H1 (cell line): ENCODE data around the gene APOM. TPM values are rescaled to one million over a fixed set of nuclear protein-coding genes. Genes with fewer than 3 reads are reported as not detected.

Experiments
- CTCF ChIA-PET: fragments of 300-600 bp; sonication (Branson Sonifier 250); formaldehyde crosslinking; loops from one replicate; lab custom pipeline; 2021; ENCODE audit not compliant: partially characterized antibody; lab: Charles Lee
- POLR2A ChIA-PET: fragments of 300-600 bp; sonication (Branson Sonifier 250); formaldehyde crosslinking; loops from one replicate; lab custom pipeline; 2021; ENCODE audit warnings: inconsistent platforms; ENCODE audit not compliant: partially characterized antibody; lab: Charles Lee
- DNase-seq, 2 experiments: peaks; one replicate each; pipeline versions ENCODE4 v3.0.0 to v3.0.0-alpha.2; 2010 to 2022; ENCODE audit warnings: low spot score in 2 of 2, low read depth in 1 of 2, mixed read lengths in 1 of 2
- FAIRE-seq: peaks from 2 replicates; lab custom pipeline; 2011; peaks lifted over from hg19 to GRCh38; lab: Jason Lieb, UNC
- H2AFZ ChIP-seq: 2 replicates; pipeline ENCODE4 v1.8.1; 2012; ENCODE audit warnings: low read length, inconsistent platforms
- H2AK5ac ChIP-seq: 2 replicates; pipeline ENCODE4 v1.6.1; 2013; ENCODE audit warnings: low read depth, low read length
- H2BK120ac ChIP-seq: replicated peaks from 2 replicates; pipeline ENCODE3; 2013; ENCODE audit warnings: low read depth, low read length, inconsistent platforms
- H2BK12ac ChIP-seq: 2 replicates; pipeline ENCODE4 v1.6.1; 2013; ENCODE audit warnings: low read depth, low read length
- H2BK15ac ChIP-seq: 2 replicates; pipeline ENCODE4 v1.6.1; 2013; ENCODE audit warnings: low read length
- H2BK20ac ChIP-seq: 2 replicates; pipeline ENCODE4 v1.6.1; 2013; ENCODE audit warnings: low read length
- H2BK5ac ChIP-seq: 2 replicates; pipeline ENCODE4 v1.6.1; 2013; ENCODE audit warnings: low read depth, low read length
- H3K14ac ChIP-seq: 2 replicates; pipeline ENCODE4 v1.6.1; 2013; ENCODE audit warnings: inconsistent platforms; ENCODE audit not compliant: insufficient read length
- H3K18ac ChIP-seq: 2 replicates; pipeline ENCODE4 v1.6.1; 2013; ENCODE audit warnings: low read length; ENCODE audit errors: extremely low read depth
- H3K23ac ChIP-seq: 2 replicates; pipeline ENCODE4 v1.6.1; 2013; ENCODE audit warnings: inconsistent platforms; ENCODE audit not compliant: insufficient read length
- H3K23me2 ChIP-seq: 2 replicates; pipeline ENCODE4 v1.6.1; 2013; ENCODE audit warnings: low read depth, low read length
- H3K27ac ChIP-seq: 2 replicates; pipeline ENCODE4 v1.6.1; 2011; ENCODE audit warnings: low read depth, low read length, inconsistent platforms
- H3K27me3 ChIP-seq, 4 experiments: replicated peaks in 1 of 4; 1 replicate in 1 of 4; 2 replicates in 3 of 4; pipeline versions ENCODE4 v1.6.1 to v1.8.1; 2011 to 2013; ENCODE audit warnings: low read length in 3 of 4, mild to moderate bottlenecking in 3 of 4, inconsistent platforms in 2 of 4, mixed read lengths in 2 of 4, moderate library complexity in 1 of 4; ENCODE audit not compliant: control insufficient read depth in 3 of 4, insufficient read depth in 3 of 4; ENCODE audit errors: extremely low read depth in 1 of 4
- H3K36me3 ChIP-seq, 4 experiments: 2 replicates each; pipeline versions ENCODE4 v1.6.1 to v1.8.1; 2011 to 2013; ENCODE audit warnings: mild to moderate bottlenecking in 4 of 4, low read length in 3 of 4, moderate library complexity in 2 of 4, control low read depth in 1 of 4, inconsistent platforms in 1 of 4; ENCODE audit not compliant: insufficient read depth in 4 of 4, control insufficient read depth in 2 of 4
- H3K4ac ChIP-seq: replicated peaks from 2 replicates; pipeline ENCODE3; 2013; ENCODE audit warnings: low read length, low read depth, mixed read lengths, inconsistent platforms; ENCODE audit not compliant: insufficient read length
- H3K4me1 ChIP-seq, 4 experiments: replicated peaks in 1 of 4; 1 replicate in 1 of 4; 2 replicates in 3 of 4; pipeline versions ENCODE4 v1.6.1 to v1.8.1; 2011 to 2013; ENCODE audit warnings: low read length in 3 of 4, inconsistent platforms in 2 of 4, mixed read lengths in 1 of 4; ENCODE audit not compliant: insufficient read depth in 4 of 4, control insufficient read depth in 3 of 4
- H3K4me2 ChIP-seq, 2 experiments: 2 replicates each; pipeline versions ENCODE4 v1.6.1 to v1.8.1; 2011 to 2013; ENCODE audit warnings: low read depth in 2 of 2, low read length in 2 of 2, control low read depth in 1 of 2, inconsistent platforms in 1 of 2, mild to moderate bottlenecking in 1 of 2; ENCODE audit not compliant: insufficient read depth in 1 of 2
- H3K4me3 ChIP-seq, 4 experiments: fragments of 200-600, 300-600 bp in 1 of 4; sonication (generic), shearing (Covaris generic), sonication (Bioruptor Twin) in 1 of 4; 2 replicates each; pipeline versions ENCODE4 v1.5.1 to v1.8.1; 2011 to 2016; ENCODE audit warnings: low read length in 4 of 4, low read depth in 3 of 4, control low read depth in 2 of 4, inconsistent platforms in 2 of 4, mild to moderate bottlenecking in 2 of 4, mixed read lengths in 1 of 4, moderate library complexity in 1 of 4; ENCODE audit not compliant: insufficient read depth in 2 of 4; ENCODE audit errors: extremely low read depth in 1 of 4
- H3K56ac ChIP-seq: replicated peaks from 2 replicates; pipeline ENCODE3; 2013; ENCODE audit warnings: low read depth, mild to moderate bottlenecking, mixed read lengths, low read length, inconsistent platforms; ENCODE audit not compliant: insufficient read length
- H3K79me1 ChIP-seq: 2 replicates; pipeline ENCODE4 v1.6.1; 2013; ENCODE audit warnings: low read depth, low read length, control low read depth
- H3K79me2 ChIP-seq, 2 experiments: 2 replicates each; pipeline versions ENCODE4 v1.6.1 to v1.8.1; 2012 to 2013; ENCODE audit warnings: low read length in 2 of 2, mild to moderate bottlenecking in 2 of 2, inconsistent platforms in 1 of 2; ENCODE audit not compliant: insufficient read depth in 2 of 2, control insufficient read depth in 1 of 2
- H3K9ac ChIP-seq, 4 experiments: replicated peaks in 1 of 4; 1 replicate in 1 of 4; 2 replicates in 3 of 4; pipeline versions ENCODE4 v1.6.1 to v1.8.1; 2011 to 2013; ENCODE audit warnings: low read depth in 3 of 4, low read length in 3 of 4, control low read depth in 2 of 4, mild to moderate bottlenecking in 2 of 4, moderate library complexity in 2 of 4, inconsistent platforms in 1 of 4; ENCODE audit errors: extremely low read depth in 1 of 4
- H3K9me3 ChIP-seq, 2 experiments: 2 replicates each; pipeline versions ENCODE4 v1.6.1 to v1.8.1; 2012 to 2013; ENCODE audit warnings: mild to moderate bottlenecking in 2 of 2, moderate library complexity in 2 of 2, control low read depth in 1 of 2, inconsistent platforms in 1 of 2, low read depth in 1 of 2, low read length in 1 of 2, mixed read lengths in 1 of 2; ENCODE audit not compliant: insufficient read depth in 2 of 2
- H4K20me1 ChIP-seq, 2 experiments: replicated peaks in 1 of 2; 2 replicates each; pipeline versions ENCODE3 to v1.8.1; 2011 to 2013; ENCODE audit warnings: inconsistent platforms in 2 of 2, low read length in 2 of 2, mild to moderate bottlenecking in 1 of 2; ENCODE audit not compliant: insufficient read depth in 2 of 2, control insufficient read depth in 1 of 2
- H4K5ac ChIP-seq: 2 replicates; pipeline ENCODE4 v1.6.1; 2013; ENCODE audit warnings: low read length, low read depth, mixed read lengths, inconsistent platforms; ENCODE audit not compliant: insufficient read length
- H4K8ac ChIP-seq: 2 replicates; pipeline ENCODE4 v1.8.0; 2013; ENCODE audit warnings: mild to moderate bottlenecking, moderate library complexity, low read length, inconsistent platforms; ENCODE audit not compliant: insufficient read depth; ENCODE audit errors: extremely low read depth
- H4K91ac ChIP-seq: replicated peaks from 2 replicates; pipeline ENCODE3; 2013; ENCODE audit warnings: low read length, mixed read lengths, inconsistent platforms; ENCODE audit not compliant: insufficient read length
- HDAC2 ChIP-seq, 2 experiments: fragments of 300-600 bp in 1 of 2; sonication (generic) in 1 of 2; IDR thresholded peaks; 2 replicates each; pipeline ENCODE4 v1.6.1; 2011 to 2012; ENCODE audit warnings: low read depth in 2 of 2, low read length in 2 of 2, mild to moderate bottlenecking in 2 of 2, moderate library complexity in 2 of 2, borderline replicate concordance in 1 of 2, inconsistent platforms in 1 of 2
- JUN ChIP-seq: IDR thresholded peaks from 2 replicates; pipeline ENCODE4 v1.6.1; 2011; ENCODE audit warnings: low read depth, mild to moderate bottlenecking, improper control_type of control experiment, low read length
- JUND ChIP-seq: IDR thresholded peaks from 2 replicates; pipeline ENCODE4 v1.6.1; 2011; ENCODE audit warnings: mild to moderate bottlenecking, improper control_type of control experiment, low read length
- TAF7 ChIP-seq: optimal IDR thresholded peaks from 2 replicates; pipeline ENCODE3; 2011; ENCODE audit warnings: low read depth, mild to moderate bottlenecking, inconsistent platforms, low read length, moderate library complexity, borderline replicate concordance
- WGBS, 2 experiments: shearing (Covaris generic) in 1 of 2; methylation state at CpG; one replicate each; pipeline versions ENCODE4 v1.1.6 to v1.1.7; 2013 to 2015; ENCODE audit warnings: low lambda C conversion rate in 2 of 2, mixed read lengths in 2 of 2, inconsistent platforms in 1 of 2, low coverage in 1 of 2, missing lambda C conversion rate in 1 of 2; ENCODE audit not compliant: insufficient replicate concordance in 2 of 2, insufficient coverage in 1 of 2, insufficient read length in 1 of 2; ENCODE audit errors: extremely low coverage in 1 of 2, missing lambda C conversion rate in 1 of 2; 5-methylcytosine and 5-hydroxymethylcytosine counted together
- polyA plus RNA-seq, 7 experiments: library from polyadenylated mRNA; depleted of rRNA in 3 of 7; stranded (reverse) in 5 of 7; unstranded in 2 of 7; fragments of >200 nt in 5 of 7; fragments of 200-250 nt in 2 of 7; gene quantifications; 1 replicate in 5 of 7; 2 replicates in 1 of 7; 4 replicates in 1 of 7; pipeline versions ENCODE4 v1.2.1 to v1.2.3, GENCODE V29; 2011 to 2013; ENCODE audit warnings: missing spikeins in 2 of 7, mixed read lengths in 2 of 7
- total RNA-seq: library from RNA; stranded (reverse); fragmentation: NEBNext Ultra II Directional; extraction: Animal tissue kit (Norgen Biotek cat#: 25700); gene quantifications from 2 replicates; pipeline ENCODE4 v1.2.1, GENCODE V29; 2021

The APOM gene
- total and polyA plus RNA-seq, 2 of the 8 experiments (the other 6 are each of a cell fraction or from before 2014, with no cell fraction given): 3.4 to 12.0 TPM

DNA sequence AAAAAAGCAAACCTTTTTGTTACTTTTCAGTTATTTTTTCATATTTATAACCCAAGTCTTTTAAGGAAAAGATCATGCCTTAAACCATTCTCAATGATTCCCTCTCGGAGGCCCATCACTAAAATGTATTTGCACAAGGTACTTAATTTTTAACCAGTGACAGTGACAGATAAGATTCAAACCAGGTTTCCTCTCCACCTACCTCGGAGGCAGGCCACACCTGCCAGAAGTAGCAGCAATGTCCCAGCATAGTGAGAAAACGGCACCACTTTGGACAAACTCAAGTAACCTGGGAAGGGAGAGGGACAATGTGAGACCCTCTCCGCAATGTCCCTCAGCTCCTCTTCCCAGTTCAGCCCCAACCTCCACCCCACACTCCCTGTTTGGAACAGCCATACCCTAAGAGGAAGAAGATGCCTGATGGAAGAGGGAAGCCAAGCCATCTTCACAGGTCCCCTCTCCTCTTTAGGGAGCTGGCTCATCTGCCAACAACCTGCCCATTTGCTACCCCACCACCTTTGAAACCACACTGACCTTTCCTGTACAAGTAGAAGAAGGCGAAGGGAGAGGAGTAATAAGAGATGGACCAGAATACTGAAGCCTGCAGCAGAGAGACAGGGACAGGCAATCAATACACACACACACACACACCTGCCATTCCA, 45.2 kb downstream of the APOM start:
- Histone ChIP-seq H3K4me2 (no peak overlapping the region; a peak in 1 of 4 replicates), H3K79me2 (peaks cover 0 to 7% of the 10 kb centered on the region in 2 experiments; a peak in 2 of 4 replicates), H4K8ac (no peak overlapping the region), H3K14ac (no peak overlapping the region), H4K91ac (no peak overlapping the region), H3K4me3 (no peak overlapping the region), H3K23me2 (peaks cover 8% of the 10 kb centered on the region; the same call in 1 of the 2 replicates), H2BK5ac (no peak overlapping the region), H3K9ac (no peak overlapping the region), H4K5ac (no peak overlapping the region), H2BK120ac (no peak overlapping the region)
- CTCF ChIA-PET: interaction anchor here (0.9 to 3.3 kb wide), 2 partner anchors 11 to 17 kb away, joined by 3 to 20 read pairs; no protein-coding TSS in a partner anchor
- 92% methylated on average over 5 of the region's 5 CpGs; no CpG with 5 or more reads in 1 of the 2 experiments for WGBS, 2 experiments
- no peak for DNase-seq
- TF ChIP-seq JUN (no peak), JUND (no peak), HDAC2 (IDR thresholded peaks at IDR 0.05; ENCODE audit: borderline replicate concordance in 1 of 2, low read depth in 2 of 2, low read length in 2 of 2) (no peak), TAF7 (no peak)
- TF ChIP-seq, all 59 proteins: peak for 0
- Histone ChIP-seq H3K23ac (no peak overlapping the region), H4K20me1 (no peaks in the 10 kb centered on the region), H2BK12ac (no peak overlapping the region), H2BK20ac (no peak overlapping the region), H2AK5ac (no peak overlapping the region), H3K79me1 (peaks cover 6% of the 10 kb centered on the region), H3K9me3 (no peaks in the 10 kb centered on the region), H3K4ac (no peak overlapping the region), H3K27ac (no peak overlapping the region), H2BK15ac (no peak overlapping the region), H3K27me3 (no peaks in the 10 kb centered on the region), H3K4me1 (peaks cover 2 to 5% (median 3%) of the 10 kb centered on the region in 4 experiments; a peak in 4 of 7 replicates), H3K36me3 (peaks cover 0 to 5% (median 2%) of the 10 kb centered on the region in 4 experiments; a peak in 3 of 8 replicates), H3K18ac (no peak overlapping the region), H3K56ac (no peak overlapping the region), H2AFZ (no peak overlapping the region)
- no peak for FAIRE-seq
- POLR2A ChIA-PET: no interaction called here
